GM23338 (cell line): ENCODE results near the gene NCLN. TPM values are rescaled to one million over a fixed set of nuclear protein-coding genes. Genes with fewer than 3 reads are reported as not detected.

Experiments used
- ATAC-seq: fragments of 200-7000 bp; cut with Tn5 transposase; 3 replicates; pipeline ENCODE4 v1.9.1; 2020
- DNase-seq: peaks from one replicate; pipeline ENCODE4 v3.0.0-alpha.2; 2015; ENCODE audit warnings: low spot score
- H2AFZ ChIP-seq: fragments of 200-600 bp; sonication (generic); 2 replicates; pipeline ENCODE4 v1.8.0; 2016; ENCODE audit warnings: antibody characterized with exemption, mild to moderate bottlenecking, moderate library complexity
- H3F3A ChIP-seq: fragments of 200-600 bp; sonication (generic); replicated peaks from 2 replicates; pipeline ENCODE4 v1.8.0; 2017; ENCODE audit warnings: antibody characterized with exemption, mixed run types, low read depth
- H3K27ac ChIP-seq: fragments of 200-600 bp; sonication (generic); 2 replicates; pipeline ENCODE4 v1.6.1; 2016; ENCODE audit warnings: low read depth
- H3K27me3 ChIP-seq: fragments of 200-600 bp; sonication (generic); 2 replicates; pipeline ENCODE4 v1.8.0; 2016; ENCODE audit warnings: mild to moderate bottlenecking, mixed run types, moderate library complexity; ENCODE audit not compliant: insufficient read depth
- H3K36me3 ChIP-seq: fragments of 200-600 bp; sonication (generic); 2 replicates; pipeline ENCODE4 v1.8.0; 2016; ENCODE audit warnings: mild to moderate bottlenecking; ENCODE audit not compliant: insufficient read depth
- H3K4me1 ChIP-seq: fragments of 200-600 bp; sonication (generic); 2 replicates; pipeline ENCODE4 v1.8.0; 2016; ENCODE audit warnings: mild to moderate bottlenecking, moderate library complexity; ENCODE audit not compliant: insufficient read depth
- H3K4me2 ChIP-seq: fragments of 200-600 bp; sonication (generic); 2 replicates; pipeline ENCODE4 v1.7.1; 2017; ENCODE audit warnings: mixed run types
- H3K4me3 ChIP-seq: fragments of 200-600 bp; sonication (generic); 2 replicates; pipeline ENCODE4 v1.6.1; 2016; ENCODE audit warnings: mixed run types
- H3K79me2 ChIP-seq: fragments of 200-600 bp; sonication (generic); replicated peaks from 2 replicates; pipeline ENCODE4 v1.8.0; 2017; ENCODE audit warnings: mild to moderate bottlenecking; ENCODE audit not compliant: insufficient read depth
- H3K9me2 ChIP-seq: fragments of 200-600 bp; sonication (generic); 2 replicates; pipeline ENCODE4 v1.8.0; 2017; ENCODE audit not compliant: insufficient read depth
- H4K20me1 ChIP-seq: fragments of 200-600 bp; sonication (generic); replicated peaks from 2 replicates; pipeline ENCODE4 v1.8.0; 2017; ENCODE audit warnings: mild to moderate bottlenecking; ENCODE audit not compliant: insufficient read depth
- H3K27ac Mint-ChIP-seq: 2 replicates; pipeline ENCODE4 v1.8.0; 2020; ENCODE audit warnings: inconsistent platforms, mild to moderate bottlenecking, moderate library complexity, mixed read lengths
- H3K27me3 Mint-ChIP-seq: 3 replicates; pipeline ENCODE4 v1.8.0; 2022; ENCODE audit warnings: low read depth, mild to moderate bottlenecking, moderate library complexity, mixed read lengths, inconsistent platforms; ENCODE audit not compliant: insufficient read depth, poor library complexity
- H3K36me3 Mint-ChIP-seq: 3 replicates; pipeline ENCODE4 v1.8.0; 2021; ENCODE audit warnings: low read depth, mild to moderate bottlenecking, inconsistent platforms, moderate library complexity, mixed read lengths
- H3K4me1 Mint-ChIP-seq: 3 replicates; pipeline ENCODE4 v1.8.0; 2020; ENCODE audit warnings: mild to moderate bottlenecking, inconsistent platforms, mixed read lengths
- H3K4me3 Mint-ChIP-seq: 3 replicates; pipeline ENCODE4 v1.8.0; 2021; ENCODE audit warnings: moderate library complexity, mild to moderate bottlenecking, inconsistent platforms, mixed read lengths
- H3K9me3 Mint-ChIP-seq: 3 replicates; pipeline ENCODE4 v1.8.0; 2020; ENCODE audit warnings: moderate library complexity, mild to moderate bottlenecking, inconsistent platforms, mixed read lengths
- CREB1 ChIP-seq: fragments of 250-450 bp; sonication (Bioruptor Pico); IDR thresholded peaks from 2 replicates; pipeline ENCODE4 v1.5.0; 2020; ENCODE audit warnings: low read depth, mild to moderate bottlenecking, moderate library complexity
- EZH2 ChIP-seq: fragments of 200-600 bp; sonication (generic); IDR thresholded peaks from one replicate; pipeline ENCODE4 v1.8.0; 2017; ENCODE audit warnings: antibody characterized with exemption, mild to moderate bottlenecking, low read depth; ENCODE audit not compliant: unreplicated experiment
- REST ChIP-seq: IDR thresholded peaks from one replicate; pipeline ENCODE4 v1.6.1; 2018; ENCODE audit warnings: antibody characterized with exemption; ENCODE audit not compliant: unreplicated experiment
- ZNF114 ChIP-seq: fragments of 250-450 bp; sonication (Bioruptor Pico); IDR thresholded peaks from 2 replicates; pipeline ENCODE4 v1.5.0; 2020; ENCODE audit warnings: mild to moderate bottlenecking, moderate library complexity
- ZNF462 ChIP-seq: fragments of 250-450 bp; sonication (Bioruptor Pico); IDR thresholded peaks from 2 replicates; pipeline ENCODE4 v1.5.0; 2020; ENCODE audit warnings: mild to moderate bottlenecking, moderate library complexity
- polyA plus RNA-seq: library from polyadenylated mRNA; unstranded; fragments of >200 nt; fragmentation: Nextera tagmentation; extraction: Ambion mirVana; gene quantifications from 2 replicates; pipeline ENCODE4 v1.2.1, GENCODE V29; 2016
- total RNA-seq: library from RNA; depleted of rRNA; stranded (reverse); fragments of >200 nt; shearing (Covaris generic); gene quantifications from 2 replicates; pipeline ENCODE4 v1.2.3, GENCODE V29; 2014

The NCLN gene
- total and polyA plus RNA-seq, 2 experiments from 2014 or later, result 85.6 to 125 TPM

- no peak for TF ChIP-seq REST
- no peak for TF ChIP-seq ZNF114 (CRISPR knock-in tag)
- TF ChIP-seq ZNF462 (CRISPR knock-in tag), result no peak
- no peak for TF ChIP-seq EZH2
- TF ChIP-seq CREB1, result no peak
These were observed 47.4 kb downstream of the NCLN start (continued) for GRCh38 chr19:3233116-3233515.

- H3K4me1 Mint-ChIP-seq, result peaks cover 8% of the 10 kb centered on the region
- Histone ChIP-seq H3F3A (0 out of 2 replicates have a peak, but pooled peaks cover 2% of the 10 kb centered on the region), H4K20me1 (peaks cover 3% of the 10 kb centered on the region; the same call in 1 of the 2 replicates), H3K4me2 (no peak overlapping the region), H3K4me1 (peaks cover 6% of the 10 kb centered on the region), H2AFZ (no peak overlapping the region), H3K27me3 (no peaks in the 10 kb centered on the region), H3K79me2 (no peaks in the 10 kb centered on the region), H3K27ac (no peak overlapping the region), H3K9me2 (0 out of 2 replicates have a peak, but pooled peaks cover 5% of the 10 kb centered on the region), H3K4me3 (no peak overlapping the region), H3K36me3 (no peaks in the 10 kb centered on the region)
- H3K4me3 Mint-ChIP-seq, result no peak overlapping the region
- ATAC-seq (peak; percentile 79), DNase-seq (peak; percentile 56)
- peaks cover 4% of the 10 kb centered on the region; the same call in 1 of the 3 replicates for H3K36me3 Mint-ChIP-seq
- no peak overlapping the region for H3K27ac Mint-ChIP-seq
- peaks cover 15% of the 10 kb centered on the region for H3K27me3 Mint-ChIP-seq
- H3K9me3 Mint-ChIP-seq, result peaks cover 3% of the 10 kb centered on the region; the same call in 1 of the 3 replicates
- no peak for TF ChIP-seq ZNF462 (CRISPR knock-in tag)
These were observed 48.1 kb downstream of the NCLN start for GRCh38 chr19:3233831-3234230.
